HG03575 (cell line): Measurements from ENCODE around the gene SPOCK2.

Experiments
- ATAC-seq: cut with Tn5 transposase; IDR thresholded peaks from one replicate; pipeline ENCODE4 v1.9.1; 2021; ENCODE audit not compliant: unreplicated experiment, insufficient number of reproducible peaks, low FRiP score; ENCODE audit errors: extremely low read depth

The SPOCK2 gene

DNA sequence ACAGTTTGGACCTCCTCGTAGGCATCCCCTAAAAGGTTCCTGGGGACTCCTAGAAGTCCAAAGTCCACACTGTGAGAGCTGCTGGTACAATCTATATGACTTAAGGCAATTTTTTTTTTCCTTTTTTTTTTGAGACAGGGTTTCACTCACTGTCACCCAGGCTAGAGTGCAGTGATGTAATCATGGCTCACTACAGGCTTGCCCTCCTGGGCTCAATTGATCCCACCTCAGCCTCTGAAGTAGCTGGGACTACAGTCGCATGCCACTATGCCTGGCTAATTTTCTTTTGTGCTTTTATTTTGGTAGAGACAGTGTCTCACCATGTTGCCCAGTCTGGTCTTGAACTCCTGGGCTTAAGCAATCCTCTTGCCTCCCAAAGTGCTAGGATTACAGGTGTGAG lies 4.6 kb upstream of the SPOCK2 start:
- no peak for ATAC-seq

DNA sequence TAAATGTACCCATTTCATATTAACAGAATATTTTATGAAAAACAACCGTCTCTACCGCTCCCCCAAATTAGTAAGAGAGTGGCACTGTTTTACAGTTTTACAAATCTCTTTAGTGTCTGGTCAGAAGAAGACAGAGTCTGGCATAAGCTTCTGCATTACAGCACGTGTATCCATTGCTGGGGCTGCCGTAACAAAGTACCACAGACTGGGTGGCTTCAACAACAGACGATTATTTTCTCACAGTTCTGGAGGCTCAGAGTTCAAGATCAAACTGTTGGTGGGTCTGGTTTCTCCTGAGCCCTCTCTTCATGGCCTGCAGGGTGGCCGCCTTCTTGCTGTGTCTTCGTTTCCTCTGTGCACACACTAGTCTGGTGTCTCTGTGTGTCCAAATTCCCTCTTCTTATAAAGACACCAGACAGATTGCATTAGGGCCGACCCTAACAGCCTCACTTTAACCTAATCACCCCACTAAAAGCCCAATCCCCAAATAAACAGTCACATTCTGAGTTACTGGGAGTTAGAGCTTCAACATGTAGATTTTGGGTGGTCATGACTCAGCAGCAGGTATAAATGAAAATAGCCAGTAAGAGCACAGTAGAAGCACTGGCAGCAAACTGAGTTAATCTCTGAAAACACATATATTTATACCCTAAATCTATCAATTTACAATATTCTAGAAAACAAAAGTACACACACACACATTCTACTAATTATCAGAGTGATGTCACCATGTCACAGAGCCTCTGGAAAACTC lies 4.0 kb upstream of the SPOCK2 start:
- ATAC-seq, result no peak

DNA sequence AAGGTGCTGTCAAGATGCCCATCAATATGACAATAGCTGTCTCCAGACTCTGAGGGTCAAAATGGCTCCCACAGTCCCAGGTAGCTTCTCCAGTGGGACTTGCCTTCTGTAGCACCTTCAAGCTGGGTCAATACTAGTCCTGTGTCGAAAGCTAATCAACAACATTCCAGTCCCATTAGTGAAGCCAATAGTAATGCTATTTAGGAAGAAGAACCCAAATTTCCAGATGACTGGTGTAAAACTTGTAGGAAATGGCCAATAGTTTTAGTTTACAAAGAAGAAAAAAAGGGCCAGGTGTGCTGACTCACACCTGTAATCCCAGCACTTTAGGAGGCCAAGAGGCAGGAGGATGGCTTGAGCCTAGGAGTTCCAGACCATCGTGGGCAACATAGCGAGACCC lies 2.0 kb upstream of the SPOCK2 start:
- ATAC-seq, result no peak

DNA sequence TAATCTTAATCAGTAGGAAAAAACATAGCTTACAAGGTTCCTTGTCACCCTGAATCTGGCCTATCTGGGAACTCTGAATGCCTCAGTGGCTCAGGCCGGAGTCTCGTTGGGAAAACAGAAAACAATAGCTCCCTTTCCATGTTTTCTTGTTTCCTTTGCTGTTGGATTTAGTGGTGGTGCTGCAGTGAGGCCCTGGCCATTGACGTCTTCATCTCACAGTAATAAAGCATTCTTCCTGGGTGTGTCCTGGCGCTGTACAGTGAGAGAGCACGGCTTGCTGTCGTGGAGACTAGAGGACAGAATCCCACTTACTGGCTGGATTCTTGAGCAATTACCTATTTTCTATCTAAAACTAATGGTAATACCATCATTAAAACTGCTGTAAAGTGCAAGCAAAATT lies 1.3 kb upstream of the SPOCK2 start:
- ATAC-seq, result no peak

- no peak for ATAC-seq
These were observed 681 bp upstream of the SPOCK2 start for GRCh38 chr10:72088889-72089575.

DNA sequence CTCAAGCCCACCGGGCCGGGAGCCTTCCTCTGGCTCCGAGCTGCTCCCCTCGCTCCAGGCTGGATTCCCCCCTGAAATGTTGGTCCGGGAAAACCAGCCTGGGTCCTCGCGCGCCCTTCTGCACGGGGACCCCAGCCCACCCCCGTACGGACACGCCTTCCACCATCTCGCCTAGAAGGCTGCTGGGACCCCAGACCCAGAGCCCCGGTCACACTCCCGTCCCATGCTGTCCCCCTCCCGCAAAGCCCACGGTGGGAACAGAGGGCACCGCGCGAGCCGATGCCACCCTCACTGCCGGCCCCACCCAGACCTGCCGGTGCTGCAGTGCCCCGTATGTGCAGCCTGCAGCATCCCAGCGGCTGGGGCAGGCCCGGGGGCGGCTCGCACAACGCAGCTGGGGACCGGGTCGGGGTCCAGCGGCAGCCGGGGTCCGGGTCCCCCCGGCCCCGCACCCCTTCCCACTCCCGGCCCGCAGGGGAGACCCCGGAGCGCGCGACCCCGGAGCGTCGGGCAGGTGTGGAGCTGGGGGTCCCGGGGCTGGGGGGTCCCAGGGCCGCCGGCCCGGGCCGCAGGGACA lies 871 bp downstream of the SPOCK2 start:
- ATAC-seq, result no peak

GRCh38 chr10:72086466-72087391 lies 1.6 kb downstream of the SPOCK2 start:
- no peak for ATAC-seq

- ATAC-seq, result no peak
These were observed 2.4 kb downstream of the SPOCK2 start for GRCh38 chr10:72085864-72086465.

GRCh38 chr10:72085166-72085565 lies 3.2 kb downstream of the SPOCK2 start:
- ATAC-seq, result no peak

- no peak for ATAC-seq
These were observed 4.4 kb downstream of the SPOCK2 start for GRCh38 chr10:72083790-72084459.

DNA sequence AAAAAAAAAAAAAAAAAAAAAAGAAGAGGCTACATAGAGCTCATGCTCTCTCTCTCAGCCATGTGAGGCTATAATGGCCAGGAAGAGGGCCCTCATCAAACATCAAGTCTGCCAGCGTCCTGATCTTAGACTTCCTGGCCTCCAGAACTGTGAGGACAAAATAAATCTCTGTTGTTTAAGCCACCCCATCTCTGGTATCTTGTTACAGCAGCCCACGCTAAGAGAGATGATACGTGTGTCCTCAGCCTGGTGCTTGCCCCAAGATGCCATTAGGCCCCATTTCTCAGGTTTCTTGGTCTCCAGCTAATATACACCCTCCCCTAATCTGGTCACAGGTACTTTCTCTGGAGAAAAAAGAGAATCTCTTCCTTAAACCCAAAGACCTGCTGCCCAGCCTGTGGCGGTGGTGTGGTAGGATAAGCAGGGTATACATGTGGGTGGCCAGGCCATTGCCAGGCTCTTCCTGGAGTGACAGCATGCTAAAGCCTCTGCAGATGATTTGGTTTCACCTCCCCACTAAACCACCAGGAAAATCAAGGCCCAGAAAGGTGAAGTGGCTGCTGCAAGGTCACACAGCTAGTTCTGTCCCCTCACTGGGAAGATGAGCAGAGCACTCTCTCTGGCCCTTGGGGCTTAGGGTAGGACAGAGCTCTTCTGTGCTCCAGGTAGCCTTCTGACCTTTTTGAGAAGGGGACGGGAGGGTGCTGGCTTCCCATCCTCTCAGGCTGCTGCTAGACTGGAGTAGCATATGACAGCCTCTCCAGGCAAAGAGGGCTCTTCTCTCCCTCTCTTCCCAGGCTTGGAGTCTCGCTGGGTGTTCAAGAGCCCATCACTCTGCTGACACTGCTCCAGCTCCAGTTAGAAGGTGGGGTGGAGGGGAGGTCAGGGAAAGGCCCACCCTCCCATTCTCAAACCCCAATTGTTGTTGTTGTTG lies 5.2 kb downstream of the SPOCK2 start:
- no peak for ATAC-seq

DNA sequence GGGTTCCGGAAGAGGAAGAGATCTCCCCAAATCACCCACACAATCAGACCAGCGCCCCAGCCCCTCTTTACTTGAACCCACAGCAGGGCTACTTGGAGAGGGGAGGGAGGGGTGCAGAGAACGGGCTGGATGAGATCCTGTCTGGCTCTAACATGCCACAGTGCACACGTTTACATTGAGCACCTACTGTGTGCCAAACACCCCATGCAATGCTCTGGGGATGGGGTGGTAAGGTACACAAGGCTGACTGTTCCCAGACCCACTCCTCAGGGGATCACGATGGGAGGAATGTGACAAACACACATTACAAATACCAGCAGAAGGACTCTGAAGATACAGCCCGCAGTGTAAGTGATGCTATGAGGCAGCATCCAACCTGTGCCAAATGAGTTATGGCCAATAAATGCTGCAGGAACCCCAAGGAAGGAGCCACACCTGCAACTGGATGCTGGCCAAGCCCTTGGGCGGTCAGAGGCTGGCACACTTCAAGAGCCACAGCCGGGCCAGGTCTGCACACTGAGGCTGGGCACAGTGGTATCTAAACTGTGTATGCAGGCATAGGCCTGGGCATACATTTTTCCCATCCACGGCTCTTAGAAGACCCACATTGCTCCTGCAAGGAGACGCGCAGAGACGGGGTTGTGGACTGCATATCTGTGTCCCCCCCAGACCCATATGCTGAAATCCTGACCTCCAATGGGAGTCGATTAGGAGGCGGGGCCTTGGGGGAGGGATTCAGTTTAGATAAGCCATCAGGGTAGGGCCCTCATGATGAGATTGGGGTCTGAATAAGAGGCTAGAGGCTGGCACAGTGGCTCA lies 6.4 kb downstream of the SPOCK2 start:
- ATAC-seq, result no peak

- ATAC-seq, result no peak
These were observed 7.1 kb downstream of the SPOCK2 start for GRCh38 chr10:72081210-72081609.

DNA sequence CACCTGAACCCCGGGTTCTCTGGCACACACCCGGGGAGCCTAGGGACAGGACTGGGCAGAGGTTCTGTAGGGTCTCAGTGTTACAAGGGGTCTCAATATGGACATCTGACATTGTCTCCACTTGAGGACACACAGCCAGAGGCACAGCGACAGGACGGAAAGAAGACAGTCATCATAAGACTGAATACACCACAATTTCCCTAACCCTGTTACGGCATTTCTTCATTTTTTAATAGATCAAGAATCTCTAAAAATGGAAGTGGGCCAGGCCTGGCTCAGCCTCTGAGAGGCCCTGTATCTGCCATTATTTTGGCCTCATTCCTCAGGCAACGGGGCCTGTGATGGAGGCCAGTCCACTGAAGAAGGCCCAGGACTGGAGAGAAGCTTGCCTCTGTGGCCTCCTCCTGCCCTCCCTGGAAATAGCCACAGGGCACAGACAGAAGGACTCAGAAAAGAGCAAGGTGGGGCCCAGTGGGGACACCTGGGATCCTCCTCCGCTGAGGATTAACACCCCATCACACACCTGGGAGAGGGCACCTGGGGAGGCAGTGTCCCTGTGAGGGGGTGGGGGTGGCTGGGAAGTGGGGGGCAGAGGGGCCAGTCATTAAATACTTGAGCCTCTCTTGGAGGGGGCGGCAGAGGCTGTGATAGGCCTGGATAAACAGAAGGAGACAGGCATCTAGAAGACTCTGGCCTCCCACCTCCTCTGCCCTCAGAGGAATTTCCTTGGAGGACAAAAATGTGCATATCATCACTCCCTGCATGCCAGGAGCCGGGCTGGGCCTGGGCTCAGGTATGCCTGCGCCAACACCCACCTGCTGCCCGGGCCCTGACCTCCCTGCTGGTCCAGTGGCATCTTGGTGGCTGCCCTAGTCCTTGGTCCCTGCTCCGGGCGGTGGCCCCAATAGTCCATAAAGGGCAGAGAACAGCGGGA lies 8.0 kb downstream of the SPOCK2 start:
- no peak for ATAC-seq

DNA sequence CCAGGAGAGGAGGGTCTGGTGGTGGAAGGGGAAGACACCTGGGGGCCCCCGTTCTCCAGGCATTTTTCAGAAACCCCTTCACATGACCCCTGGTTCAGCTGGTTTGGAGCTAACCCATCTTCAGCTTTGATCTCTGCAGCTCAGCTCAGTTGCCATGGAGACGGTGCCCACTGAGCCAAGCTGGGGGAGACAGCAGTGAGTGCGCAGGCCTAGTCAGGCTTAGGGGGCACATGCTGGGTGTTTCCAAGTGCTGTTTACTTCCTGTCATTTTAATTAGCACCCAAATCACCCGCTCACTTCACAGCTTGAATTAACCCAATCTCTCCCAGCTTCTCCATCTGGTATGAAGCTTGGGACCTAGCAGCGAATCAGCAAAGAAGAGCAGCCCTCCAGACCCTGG lies 9.0 kb downstream of the SPOCK2 start:
- no peak for ATAC-seq
